VCaP (cell line): Measurements from ENCODE around the gene MCCC1.

Experiments used
- H3K27ac ChIP-seq: fragments of 450-650 bp; 2 replicates; pipeline ENCODE4 v1.5.1; 2017
- CTCF ChIP-seq: fragments of 450-650 bp; conservative IDR thresholded peaks from 2 replicates; pipeline ENCODE4 v1.5.1; 2017; ENCODE audit warnings: mild to moderate bottlenecking, moderate library complexity

MCCC1 gene

GRCh38 chr3:183100376-183100775 is 1.1 kb upstream of the MCCC1 start:
- no peak for TF ChIP-seq CTCF
- H3K27ac ChIP-seq, result peak overlapping the region; percentile 92

- peak overlapping the region; percentile 92 for H3K27ac ChIP-seq
- TF ChIP-seq CTCF, result no peak
Measured at GRCh38 chr3:183099838-183100204, 525 bp upstream of the MCCC1 start.

GRCh38 chr3:183098536-183099025 is 715 bp downstream of the MCCC1 start:
- H3K27ac ChIP-seq, result peak overlapping the region; percentile 92
- no peak for TF ChIP-seq CTCF

GRCh38 chr3:183094711-183095110 is 4.6 kb downstream of the MCCC1 start:
- H3K27ac ChIP-seq, result no peak overlapping the region
- no peak for TF ChIP-seq CTCF

GRCh38 chr3:183092256-183092655 is 7.0 kb downstream of the MCCC1 start:
- TF ChIP-seq CTCF, result no peak

GRCh38 chr3:183087184-183087583 is 12.1 kb downstream of the MCCC1 start:
- no peak overlapping the region for H3K27ac ChIP-seq
- TF ChIP-seq CTCF, result no peak

More at GRCh38 chr3:183092256-183092655, 7.0 kb downstream of the MCCC1 start:
- no peak overlapping the region for H3K27ac ChIP-seq

GRCh38 chr3:183085634-183086390 is 13.5 kb downstream of the MCCC1 start:
- TF ChIP-seq CTCF, result no peak; the same call in 1 of the 2 replicates
- H3K27ac ChIP-seq, result no peak overlapping the region
